SKM-1 (cell line): ENCODE results near the gene CHST6.
"Not testable (repeated sequence)": the region's sequence is repeated elsewhere in the genome, so short reads cannot be mapped to it uniquely, and the experiment has no call there.

ENCODE experiments used
- DNase-seq: peaks from one replicate; lab custom pipeline; 2025; ENCODE audit not compliant: unreplicated experiment; lab: John Stamatoyannopoulos, UW

CHST6 gene

GRCh38 chr16:75503801-75504200, 8.6 kb upstream of the CHST6 start:
- DNase-seq: no peak

GRCh38 chr16:75502916-75503605, 7.8 kb upstream of the CHST6 start:
- no peak for DNase-seq

- DNase-seq: not testable (repeated sequence)
Measured at GRCh38 chr16:75501820-75502219, 6.6 kb upstream of the CHST6 start.

DNA sequence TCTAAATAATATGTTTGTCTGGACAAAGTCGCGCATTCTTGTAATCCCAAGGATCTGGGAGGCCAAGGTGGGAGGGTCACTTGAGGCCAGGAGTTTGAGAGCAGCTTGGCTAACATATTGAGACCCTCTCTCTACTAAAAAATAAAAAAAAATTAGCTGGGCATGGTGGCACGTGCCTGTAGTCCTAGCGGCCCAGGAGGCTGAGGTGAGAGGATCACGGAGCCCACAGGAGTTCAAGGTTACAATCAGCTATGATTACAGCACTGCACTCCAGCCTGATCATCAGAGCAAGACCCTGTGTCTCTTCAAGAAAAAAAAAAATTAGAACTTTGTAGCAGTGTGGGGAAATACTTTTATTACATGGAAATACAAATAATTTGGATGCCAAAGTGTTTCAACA, 6.1 kb upstream of the CHST6 start:
- no peak for DNase-seq

GRCh38 chr16:75498605-75499322, 3.5 kb upstream of the CHST6 start:
- not testable (repeated sequence) for DNase-seq

DNA sequence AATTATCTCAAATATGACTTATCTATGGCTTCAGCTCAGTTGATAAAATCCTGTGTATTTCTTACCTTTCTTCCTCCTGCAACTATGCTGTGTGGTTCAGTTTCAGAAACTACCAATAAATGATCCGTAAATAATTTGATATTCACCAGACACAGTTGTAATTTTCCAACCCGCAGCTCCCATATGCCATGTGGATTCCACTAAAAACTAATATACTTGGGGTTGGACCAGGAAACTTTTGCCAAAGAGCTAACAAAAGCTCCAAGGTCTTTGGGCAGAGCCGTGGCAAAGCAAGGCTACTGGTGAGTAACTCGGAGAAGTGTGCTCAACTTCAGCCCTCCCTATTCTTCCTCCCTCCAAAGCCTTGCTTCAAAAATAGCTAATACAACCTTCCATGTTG, 2.3 kb upstream of the CHST6 start:
- no peak for DNase-seq

- DNase-seq: no peak
Measured at GRCh38 chr16:75494661-75495075, 573 bp downstream of the CHST6 start.

- DNase-seq: no peak
Measured at GRCh38 chr16:75494184-75494583, 1.1 kb downstream of the CHST6 start.

DNA sequence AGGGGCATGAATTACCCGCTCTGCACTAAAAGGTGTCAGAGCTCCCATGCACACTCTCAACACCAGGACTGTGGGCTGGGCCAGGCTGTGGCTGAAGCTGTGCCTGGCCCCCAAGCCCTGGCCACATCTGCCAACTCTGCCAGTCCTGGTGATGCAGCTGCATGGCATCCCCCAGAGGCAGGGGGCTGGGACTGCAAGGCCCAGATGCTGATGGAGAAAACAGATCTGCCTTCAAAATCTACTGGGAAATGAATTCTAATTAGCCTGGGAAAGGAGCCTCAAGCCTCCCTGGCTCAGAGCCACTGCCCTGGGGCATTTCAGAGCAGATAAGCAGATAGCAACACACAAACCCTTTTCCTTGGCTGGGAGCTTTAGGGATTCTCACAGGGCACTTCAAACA, 3.4 kb downstream of the CHST6 start:
- no peak for DNase-seq

- DNase-seq: no peak
Measured at GRCh38 chr16:75488322-75488721, 6.9 kb downstream of the CHST6 start.

DNA sequence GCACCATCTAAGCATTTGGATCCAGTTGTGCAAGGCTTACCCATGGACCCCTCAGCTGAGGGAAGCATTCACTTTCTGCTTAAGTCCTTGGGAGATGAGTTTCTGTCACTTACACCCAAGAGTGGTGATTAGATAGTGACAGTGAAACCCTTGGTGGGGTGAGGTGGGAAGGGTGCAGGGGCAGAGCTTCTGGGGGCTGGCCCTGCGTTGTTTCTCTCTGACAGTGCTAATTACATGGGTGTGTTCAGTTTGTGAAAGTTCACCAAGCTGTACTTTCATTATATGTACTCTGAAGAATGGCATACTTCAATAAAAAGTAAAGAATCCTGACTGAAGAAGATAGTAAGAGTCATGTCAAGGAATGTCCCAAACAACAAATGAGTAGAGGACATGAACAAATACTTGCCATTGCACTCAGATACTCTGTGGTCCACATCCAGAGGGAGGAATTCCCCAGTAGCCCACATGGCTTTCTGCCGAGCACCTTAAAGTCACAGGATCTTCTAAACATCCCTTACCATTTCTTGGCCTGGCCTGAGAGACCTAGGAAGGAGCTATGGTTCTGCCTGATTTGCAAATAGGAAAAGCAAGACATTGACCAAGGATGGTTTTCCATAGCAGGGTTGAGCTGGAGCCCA, 8.4 kb downstream of the CHST6 start:
- DNase-seq: no peak

GRCh38 chr16:75486014-75486675, 9.1 kb downstream of the CHST6 start:
- DNase-seq: no peak

DNA sequence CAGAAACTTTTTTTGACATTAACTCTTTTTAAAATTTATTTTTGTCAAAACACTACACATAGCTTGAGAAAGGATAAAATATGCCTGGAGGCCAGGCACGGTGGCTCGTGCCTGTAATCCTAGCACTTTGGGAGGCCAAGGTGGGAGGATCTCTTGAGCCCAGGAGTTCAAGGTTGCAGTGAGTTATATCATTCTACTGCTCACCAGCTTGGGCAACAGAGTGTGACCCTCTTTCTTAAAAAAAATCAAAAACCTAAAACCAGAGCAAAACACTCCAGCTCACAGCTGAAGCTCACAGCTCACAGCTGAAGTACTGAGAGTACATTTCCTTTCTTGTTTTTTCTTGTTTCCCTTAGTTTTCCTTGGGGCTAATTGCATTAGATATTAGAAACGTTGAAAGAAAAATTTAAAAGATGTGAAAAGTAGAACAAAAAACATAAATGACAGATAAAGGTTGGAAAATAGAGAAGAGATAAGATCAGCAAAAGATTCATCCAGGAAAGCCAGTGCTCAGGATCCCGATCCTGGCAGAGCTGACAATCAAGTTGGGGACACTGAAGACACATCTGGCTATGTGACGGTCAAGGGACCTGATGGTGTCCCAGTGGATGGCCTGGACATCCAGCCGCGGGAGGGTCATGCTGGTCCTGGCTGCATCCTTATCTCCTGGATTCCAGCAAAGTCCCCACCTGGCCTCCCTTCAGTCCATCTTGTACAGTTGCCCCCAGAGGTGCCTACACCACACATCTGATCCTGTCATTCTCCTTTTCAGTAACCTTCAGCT, 9.8 kb downstream of the CHST6 start:
- no peak for DNase-seq

DNA sequence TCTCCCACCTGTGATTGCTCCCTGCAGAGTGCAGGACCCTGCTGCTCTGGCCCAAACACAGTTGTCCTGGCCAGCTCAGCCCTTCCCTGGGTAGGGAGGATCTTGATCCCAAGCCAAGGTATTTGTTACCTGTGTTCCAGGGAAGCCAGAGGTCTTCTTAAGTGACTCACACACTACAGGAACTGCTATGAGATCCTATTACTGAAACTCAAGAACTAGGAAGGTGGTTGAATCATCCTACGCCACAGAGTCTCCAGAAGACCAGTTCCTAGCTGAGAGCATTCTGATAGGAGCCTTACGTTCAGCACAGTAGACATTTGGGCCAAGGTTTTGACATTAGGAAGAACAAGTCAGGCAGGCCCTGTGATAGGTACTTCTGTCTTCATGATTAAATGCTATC, 12.0 kb downstream of the CHST6 start:
- DNase-seq: no peak

- DNase-seq: no peak
Measured at GRCh38 chr16:75482434-75483205, 12.6 kb downstream of the CHST6 start.

DNA sequence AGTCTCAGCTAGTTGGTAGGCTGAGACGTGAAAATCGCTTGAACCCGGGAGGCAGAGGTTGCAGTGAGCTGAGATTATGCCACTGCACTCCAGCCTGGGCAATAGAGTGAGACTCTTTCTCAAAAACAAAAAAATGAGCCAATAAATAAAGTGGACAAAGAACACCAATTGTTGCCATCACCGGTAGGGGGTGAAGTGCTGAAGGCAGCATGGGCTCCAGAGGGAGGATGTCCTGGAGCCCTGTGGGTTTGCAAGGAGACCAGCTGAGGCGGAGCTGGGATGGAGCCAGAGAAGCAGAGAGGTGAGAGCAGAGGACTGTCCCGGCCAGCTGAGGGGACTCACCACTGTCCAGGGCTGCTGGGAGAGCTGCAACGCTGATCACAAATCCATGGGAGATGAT, 13.8 kb downstream of the CHST6 start:
- no peak for DNase-seq

- no peak for DNase-seq
Measured at GRCh38 chr16:75479421-75479990, 15.7 kb downstream of the CHST6 start.

DNA sequence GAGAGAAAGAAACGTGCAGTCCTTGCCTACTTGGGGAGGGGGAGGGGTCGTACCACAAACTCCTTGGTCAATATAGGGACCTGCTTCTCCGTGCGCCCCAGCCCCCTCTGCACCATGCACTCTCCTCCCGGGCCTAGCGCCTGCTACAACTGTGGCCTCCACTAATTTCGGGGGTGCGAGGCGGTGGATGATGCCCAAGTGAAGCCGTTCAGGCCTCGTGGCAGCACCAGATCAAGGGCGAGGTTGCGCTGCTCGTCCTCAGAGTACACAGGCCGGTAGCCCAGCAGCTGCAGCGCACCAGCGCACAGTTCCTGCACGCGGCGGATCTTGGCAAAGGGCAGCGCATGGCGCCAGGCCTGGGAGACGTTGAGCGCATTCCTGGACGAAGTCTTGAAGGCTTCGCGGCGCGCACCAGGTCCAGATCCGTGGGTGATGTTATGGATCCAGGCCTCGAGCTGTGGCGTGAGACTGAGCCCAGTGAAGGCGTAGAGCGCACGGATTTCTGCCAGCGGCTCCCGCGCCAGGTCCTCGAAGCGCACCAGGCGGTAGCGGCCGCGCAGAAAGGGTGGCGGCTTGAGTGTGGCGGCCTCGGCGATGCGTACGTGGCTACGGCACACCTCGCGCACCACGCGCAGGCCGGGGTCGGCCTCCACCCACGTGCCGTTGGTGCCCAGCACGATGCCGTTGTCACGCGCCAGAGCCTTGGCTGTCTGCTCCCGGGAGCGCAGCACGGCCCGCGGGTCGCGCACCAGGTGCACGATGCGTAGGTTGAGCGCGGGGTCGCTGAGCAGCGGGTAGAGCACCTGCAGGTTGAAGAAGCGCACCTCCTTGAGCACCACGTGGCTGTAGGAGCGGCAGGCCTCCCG, 16.5 kb downstream of the CHST6 start:
- DNase-seq: no peak
